KMS-11 (cell line): ENCODE results near the gene BAD.
A peak's percentile ranks its signal among the peaks of the same experiment; 100 is the strongest.

Experiments
- H2AFZ ChIP-seq: fragments of 200-600 bp; sonication (generic); 2 replicates; pipeline ENCODE4 v1.6.1; 2016; ENCODE audit warnings: antibody characterized with exemption, mixed run types, low read depth
- H3K27ac ChIP-seq: fragments of 200-600 bp; sonication (generic); 2 replicates; pipeline ENCODE4 v1.6.1; 2016; ENCODE audit warnings: mild to moderate bottlenecking, mixed run types
- H3K27me3 ChIP-seq: fragments of 200-600 bp; sonication (generic); 2 replicates; pipeline ENCODE4 v1.6.1; 2017; ENCODE audit warnings: mild to moderate bottlenecking, low read depth, mixed run types, moderate library complexity; ENCODE audit not compliant: insufficient read depth
- H3K36me3 ChIP-seq: fragments of 200-600 bp; sonication (generic); 2 replicates; pipeline ENCODE4 v1.6.1; 2017; ENCODE audit warnings: mild to moderate bottlenecking, mixed run types; ENCODE audit not compliant: insufficient read depth
- H3K4me1 ChIP-seq: fragments of 200-600 bp; sonication (generic); 2 replicates; pipeline ENCODE4 v1.6.1; 2016; ENCODE audit warnings: mild to moderate bottlenecking, low read depth, mixed run types; ENCODE audit not compliant: poor library complexity, severe bottlenecking
- H3K4me2 ChIP-seq: fragments of 200-600 bp; sonication (generic); 2 replicates; pipeline ENCODE4 v1.7.0; 2016; ENCODE audit warnings: mild to moderate bottlenecking, mixed run types
- H3K4me3 ChIP-seq: fragments of 200-600 bp; sonication (generic); IDR thresholded peaks from 2 replicates; pipeline ENCODE4 v1.6.1; 2017; ENCODE audit warnings: low read depth, low read length, mixed read lengths; ENCODE audit not compliant: insufficient read depth
- H3K79me2 ChIP-seq: fragments of 200-600 bp; sonication (generic); 2 replicates; pipeline ENCODE4 v1.6.1; 2016; ENCODE audit warnings: low read depth, mixed run types; ENCODE audit not compliant: insufficient read depth
- H3K9ac ChIP-seq: fragments of 200-600 bp; sonication (generic); 2 replicates; pipeline ENCODE4 v1.6.1; 2016; ENCODE audit warnings: mild to moderate bottlenecking, mixed run types
- H4K20me1 ChIP-seq: fragments of 200-600 bp; sonication (generic); 2 replicates; pipeline ENCODE4 v1.6.1; 2016; ENCODE audit warnings: mild to moderate bottlenecking, mixed run types; ENCODE audit not compliant: insufficient read depth
- CTCF ChIP-seq: fragments of 200-600 bp; sonication (generic); conservative IDR thresholded peaks from 2 replicates; pipeline ENCODE4 v1.6.1; 2017; ENCODE audit warnings: low read depth, mild to moderate bottlenecking, antibody characterized with exemption, low read length, moderate library complexity, mixed read lengths

The BAD gene

DNA sequence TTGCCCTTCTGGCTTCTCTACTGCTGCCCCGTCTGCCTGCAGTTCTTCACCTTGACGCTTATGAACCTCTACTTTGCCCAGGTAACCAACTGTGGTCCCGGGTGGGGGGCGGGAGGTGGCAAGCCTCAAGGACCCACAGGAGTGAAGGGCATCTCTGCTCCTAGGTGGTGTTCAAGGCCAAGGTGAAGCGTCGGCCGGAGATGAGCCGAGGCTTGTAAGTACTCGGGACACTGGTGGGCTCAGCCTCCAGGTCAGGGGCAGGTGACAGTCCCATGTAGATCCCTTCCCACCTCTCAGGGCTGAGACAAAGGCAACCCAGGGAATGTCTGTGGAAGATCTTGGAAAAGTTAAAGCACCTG, 2.3 kb upstream of the BAD start:
- Histone ChIP-seq H3K4me3 (no peak overlapping the region), H3K27me3 (no peaks in the 10 kb centered on the region), H3K27ac (no peak overlapping the region), H3K9ac (no peak overlapping the region), H3K79me2 (peaks cover 14% of the 10 kb centered on the region), H3K4me1 (peaks cover 28% of the 10 kb centered on the region), H4K20me1 (no peaks in the 10 kb centered on the region), H2AFZ (no peak overlapping the region), H3K4me2 (peak overlapping the region; percentile 88; the same call in 1 of the 2 replicates), H3K36me3 (no peaks in the 10 kb centered on the region)
- no peak for TF ChIP-seq CTCF

GRCh38 chr11:64285885-64286800, 1.7 kb upstream of the BAD start:
- TF ChIP-seq CTCF, result 0 out of 2 replicates have a peak, but pooled peaks have one; percentile 14
- peak overlapping the region; percentile 92; the same call in 1 of the 2 replicates for H3K27ac ChIP-seq
- H3K9ac ChIP-seq, result peak overlapping the region; percentile 81; the same call in 1 of the 2 replicates
- peaks cover 14% of the 10 kb centered on the region for H3K79me2 ChIP-seq
- H3K27me3 ChIP-seq, result no peaks in the 10 kb centered on the region
- H3K4me2 ChIP-seq, result peak overlapping the region; percentile 88
- H3K36me3 ChIP-seq, result no peaks in the 10 kb centered on the region
- H3K4me3 ChIP-seq, result no peak overlapping the region
- H4K20me1 ChIP-seq, result no peaks in the 10 kb centered on the region
- H2AFZ ChIP-seq, result peak overlapping the region; percentile 51
- peaks cover 28% of the 10 kb centered on the region for H3K4me1 ChIP-seq

GRCh38 chr11:64284962-64285884, 758 bp upstream of the BAD start, which contains the start of gene GPR137:
GPR137 (plus strand) TSS chr11:64285848; CDS start chr11:64286525, 677 bp downstream.
- no peaks in the 10 kb centered on the region for H3K27me3 ChIP-seq
- H3K27ac ChIP-seq, result peak within 1 kb of the TSS; percentile 92
- no peaks in the 10 kb centered on the region for H3K36me3 ChIP-seq
- H3K4me1 ChIP-seq, result peaks cover 28% of the 10 kb centered on the region
- no peaks in the 10 kb centered on the region for H4K20me1 ChIP-seq
- peak within 1 kb of the TSS; percentile 51 for H2AFZ ChIP-seq
- peaks cover 14% of the 10 kb centered on the region for H3K79me2 ChIP-seq
- H3K4me2 ChIP-seq, result peak within 1 kb of the TSS; percentile 89
- no peak within 1 kb of the TSS for H3K4me3 ChIP-seq
- peak within 1 kb of the TSS; percentile 81 for H3K9ac ChIP-seq
- no peak for TF ChIP-seq CTCF

GRCh38 chr11:64283092-64283491, 1.4 kb downstream of the BAD start:
- no peak overlapping the region for H3K9ac ChIP-seq
- H3K79me2 ChIP-seq, result peaks cover 14% of the 10 kb centered on the region
- peaks cover 28% of the 10 kb centered on the region for H3K4me1 ChIP-seq
- H3K27ac ChIP-seq, result no peak overlapping the region; the same call in 1 of the 2 replicates
- H2AFZ ChIP-seq, result no peak overlapping the region
- TF ChIP-seq CTCF, result no peak
- no peaks in the 10 kb centered on the region for H3K27me3 ChIP-seq
- no peaks in the 10 kb centered on the region for H3K36me3 ChIP-seq
- no peak overlapping the region for H3K4me3 ChIP-seq
- H4K20me1 ChIP-seq, result no peaks in the 10 kb centered on the region
- H3K4me2 ChIP-seq, result peak overlapping the region; percentile 97; the same call in 1 of the 2 replicates
